NT2/D1 (cell line): Measurements from ENCODE around the gene HSF2BP.
"Not testable (repeated sequence)": the region's sequence is repeated elsewhere in the genome, so short reads cannot be mapped to it uniquely, and the experiment has no call there.

Source experiments
- DNase-seq: peaks from one replicate; pipeline ENCODE4 v3.0.0-alpha.2; 2011; ENCODE audit warnings: low read depth, low spot score
- H3K27me3 ChIP-seq: 2 replicates; pipeline ENCODE4 v1.6.0; 2011; ENCODE audit warnings: mild to moderate bottlenecking; ENCODE audit not compliant: insufficient read length, insufficient read depth
- H3K36me3 ChIP-seq: 2 replicates; pipeline ENCODE4 v1.6.1; 2011; ENCODE audit warnings: mild to moderate bottlenecking, low read length, mixed read lengths; ENCODE audit not compliant: insufficient read depth, insufficient read length
- H3K4me1 ChIP-seq: 2 replicates; pipeline ENCODE4 v1.5.1; 2011; ENCODE audit not compliant: insufficient read depth, insufficient read length
- H3K4me3 ChIP-seq: 2 replicates; pipeline ENCODE4 v1.5.1; 2011; ENCODE audit warnings: low read depth; ENCODE audit not compliant: insufficient read length
- H3K9ac ChIP-seq: 2 replicates; pipeline ENCODE4 v1.6.0; 2011; ENCODE audit warnings: low read depth; ENCODE audit not compliant: insufficient read length
- H3K9me3 ChIP-seq: 2 replicates; pipeline ENCODE4 v1.5.1; 2011; ENCODE audit warnings: mild to moderate bottlenecking, low read length; ENCODE audit not compliant: insufficient read depth
- SUZ12 ChIP-seq: IDR thresholded peaks from 2 replicates; pipeline ENCODE4 v1.6.1; 2011; ENCODE audit not compliant: insufficient read length, insufficient read depth; ENCODE audit errors: extremely low read depth
- YY1 ChIP-seq: IDR thresholded peaks from 2 replicates; pipeline ENCODE4 v1.6.1; 2011; ENCODE audit not compliant: insufficient read length, insufficient read depth
- ZNF274 ChIP-seq: IDR thresholded peaks from 2 replicates; pipeline ENCODE4 v1.6.1; 2011; ENCODE audit warnings: mild to moderate bottlenecking, low read depth, low read length

Gene HSF2BP

GRCh38 chr21:43626390-43626789, 32.9 kb downstream of the HSF2BP start:
- no peak overlapping the region for H3K9ac ChIP-seq
- peaks cover 19% of the 10 kb centered on the region for H3K9me3 ChIP-seq
- no peak for DNase-seq
- no peak overlapping the region for H3K4me3 ChIP-seq
- no peaks in the 10 kb centered on the region for H3K27me3 ChIP-seq
- H3K36me3 ChIP-seq, result no peaks in the 10 kb centered on the region
- TF ChIP-seq ZNF274, result no peak
- TF ChIP-seq YY1, result no peak
- TF ChIP-seq SUZ12, result no peak
- no peaks in the 10 kb centered on the region for H3K4me1 ChIP-seq

DNA sequence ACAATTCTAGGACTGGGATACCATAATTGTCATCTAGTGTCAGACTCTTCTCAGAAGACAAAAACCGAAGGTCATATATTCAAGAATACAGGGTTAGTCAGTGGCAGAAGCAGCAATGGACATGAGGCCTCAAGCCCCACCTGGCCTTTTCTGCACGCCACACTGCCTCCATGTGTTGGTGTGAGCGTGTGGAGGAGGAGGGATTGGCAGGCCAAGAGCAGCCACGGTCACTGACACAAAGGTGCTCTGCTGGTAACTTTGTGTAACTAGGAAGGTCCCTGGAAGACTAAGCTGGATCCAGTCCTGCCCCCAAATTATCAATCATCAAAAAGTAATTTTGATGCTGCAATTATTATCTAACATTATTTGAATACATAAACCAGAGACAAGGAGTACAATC, 34.9 kb downstream of the HSF2BP start:
- TF ChIP-seq YY1, result no peak
- TF ChIP-seq SUZ12, result no peak
- TF ChIP-seq ZNF274, result no peak
- Histone ChIP-seq H3K9me3 (peaks cover 38% of the 10 kb centered on the region), H3K4me3 (no peak overlapping the region), H3K4me1 (no peaks in the 10 kb centered on the region), H3K9ac (no peak overlapping the region), H3K36me3 (peaks cover 5% of the 10 kb centered on the region), H3K27me3 (no peaks in the 10 kb centered on the region)
- DNase-seq, result no peak

DNA sequence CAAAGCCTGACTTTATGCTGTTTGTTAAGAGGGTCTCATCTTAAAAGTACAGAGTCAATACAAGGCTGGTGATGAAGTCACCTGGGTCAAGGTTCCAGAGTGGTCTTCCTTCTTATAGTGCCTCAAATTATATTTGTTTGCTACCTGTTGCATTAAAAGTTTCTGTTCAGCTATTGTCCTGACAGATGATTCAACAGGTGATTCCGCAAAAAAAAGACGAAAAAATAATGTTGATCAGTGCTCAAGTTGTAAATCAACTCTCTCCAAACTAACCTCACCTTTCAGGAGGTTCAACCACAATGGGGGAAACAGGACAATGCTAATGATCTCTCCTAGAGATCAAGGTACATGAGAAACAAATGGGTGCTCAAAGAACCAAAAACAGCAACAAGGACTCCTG, 35.7 kb downstream of the HSF2BP start:
- Histone ChIP-seq H3K9me3 (peaks cover 34% of the 10 kb centered on the region), H3K9ac (no peak overlapping the region), H3K4me1 (no peaks in the 10 kb centered on the region), H3K27me3 (no peaks in the 10 kb centered on the region), H3K4me3 (no peak overlapping the region), H3K36me3 (peaks cover 5% of the 10 kb centered on the region)
- no peak for DNase-seq
- TF ChIP-seq ZNF274 (no peak), YY1 (no peak), SUZ12 (no peak)

GRCh38 chr21:43622796-43623195, 36.5 kb downstream of the HSF2BP start:
- no peak for DNase-seq
- Histone ChIP-seq H3K4me3 (no peak overlapping the region), H3K27me3 (no peaks in the 10 kb centered on the region), H3K36me3 (peaks cover 5% of the 10 kb centered on the region), H3K9me3 (peaks cover 30% of the 10 kb centered on the region), H3K4me1 (no peaks in the 10 kb centered on the region), H3K9ac (no peak overlapping the region)
- TF ChIP-seq ZNF274 (no peak), SUZ12 (no peak), YY1 (no peak)

GRCh38 chr21:43619856-43620255, 39.4 kb downstream of the HSF2BP start:
- TF ChIP-seq ZNF274, result no peak
- no peak for TF ChIP-seq SUZ12
- TF ChIP-seq YY1, result no peak
- H3K36me3 ChIP-seq, result peaks cover 5% of the 10 kb centered on the region
- H3K4me3 ChIP-seq, result no peak overlapping the region
- no peaks in the 10 kb centered on the region for H3K4me1 ChIP-seq
- no peak for DNase-seq
- H3K9me3 ChIP-seq, result peaks cover 25% of the 10 kb centered on the region
- H3K27me3 ChIP-seq, result no peaks in the 10 kb centered on the region
- no peak overlapping the region for H3K9ac ChIP-seq

- DNase-seq, result no peak
- H3K36me3 ChIP-seq, result peaks cover 5% of the 10 kb centered on the region
- TF ChIP-seq SUZ12 (no peak), ZNF274 (no peak), YY1 (no peak)
- no peaks in the 10 kb centered on the region for H3K4me1 ChIP-seq
- no peak overlapping the region for H3K4me3 ChIP-seq
- no peaks in the 10 kb centered on the region for H3K27me3 ChIP-seq
- H3K9ac ChIP-seq, result no peak overlapping the region
- peaks cover 25% of the 10 kb centered on the region for H3K9me3 ChIP-seq
Measured at GRCh38 chr21:43619344-43619743, 39.9 kb downstream of the HSF2BP start.

DNA sequence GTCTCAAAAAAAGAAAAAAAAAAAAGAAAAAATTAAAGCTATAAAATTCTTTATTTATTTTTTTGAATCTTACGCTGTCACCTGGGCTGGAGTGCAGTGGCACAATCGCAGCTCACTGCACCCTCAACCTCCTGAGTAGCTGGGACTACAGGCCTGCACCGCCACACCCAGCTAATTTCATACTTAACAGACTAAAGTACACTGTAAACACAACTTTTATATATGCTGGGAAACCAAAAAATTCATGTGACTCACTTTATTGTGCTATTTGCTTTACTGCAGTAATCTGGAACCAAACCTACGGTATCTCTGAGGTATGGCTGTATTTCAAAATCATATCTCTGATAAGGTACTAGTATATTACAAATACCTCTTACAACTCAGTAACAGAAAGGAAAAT, 40.3 kb downstream of the HSF2BP start:
- peaks cover 25% of the 10 kb centered on the region for H3K9me3 ChIP-seq
- no peaks in the 10 kb centered on the region for H3K27me3 ChIP-seq
- TF ChIP-seq ZNF274 (no peak), SUZ12 (no peak), YY1 (no peak)
- H3K36me3 ChIP-seq, result peaks cover 5% of the 10 kb centered on the region
- H3K4me3 ChIP-seq, result no peak overlapping the region
- no peak overlapping the region for H3K9ac ChIP-seq
- H3K4me1 ChIP-seq, result no peaks in the 10 kb centered on the region
- no peak for DNase-seq

GRCh38 chr21:43616861-43617260, 42.4 kb downstream of the HSF2BP start:
- H3K4me3 ChIP-seq, DNase-seq, H3K4me1 ChIP-seq, H3K9ac ChIP-seq, H3K36me3 ChIP-seq, H3K27me3 ChIP-seq: not testable (repeated sequence)
- peaks cover 25% of the 10 kb centered on the region for H3K9me3 ChIP-seq
